IPS DF 6.9 (cell line): ENCODE measurements around the gene CCL5.

Source experiments
- DNase-seq: peaks from one replicate; pipeline ENCODE4 v3.0.0-alpha.2; 2013; ENCODE audit warnings: low read depth, low spot score
- H3K27ac ChIP-seq: one replicate; pipeline ENCODE4 v1.5.1; 2013; ENCODE audit warnings: low read length, control low read depth
- H3K27me3 ChIP-seq: 2 replicates; pipeline ENCODE4 v1.6.1; 2013; ENCODE audit warnings: mild to moderate bottlenecking, low read length; ENCODE audit not compliant: control insufficient read depth, insufficient read depth
- H3K36me3 ChIP-seq: 2 replicates; pipeline ENCODE4 v1.6.1; 2013; ENCODE audit warnings: low read length; ENCODE audit not compliant: control insufficient read depth, insufficient read depth
- H3K4me1 ChIP-seq: 2 replicates; pipeline ENCODE4 v1.6.1; 2013; ENCODE audit warnings: low read length; ENCODE audit not compliant: control insufficient read depth, insufficient read depth
- H3K4me3 ChIP-seq: 2 replicates; pipeline ENCODE4 v1.5.1; 2013; ENCODE audit warnings: mild to moderate bottlenecking, low read length
- H3K9me3 ChIP-seq: 2 replicates; pipeline ENCODE4 v1.6.1; 2013; ENCODE audit warnings: low read length, inconsistent platforms; ENCODE audit not compliant: control insufficient read depth, insufficient read depth
- WGBS: extraction: QIAGEN DNeasy Blood & Tissue Kit; methylation state at CpG from one replicate; pipeline ENCODE4 v1.1.7; 2013; ENCODE audit warnings: mixed read lengths, missing lambda C conversion rate; ENCODE audit not compliant: insufficient read length, insufficient coverage; 5-methylcytosine and 5-hydroxymethylcytosine counted together

Gene CCL5

DNA sequence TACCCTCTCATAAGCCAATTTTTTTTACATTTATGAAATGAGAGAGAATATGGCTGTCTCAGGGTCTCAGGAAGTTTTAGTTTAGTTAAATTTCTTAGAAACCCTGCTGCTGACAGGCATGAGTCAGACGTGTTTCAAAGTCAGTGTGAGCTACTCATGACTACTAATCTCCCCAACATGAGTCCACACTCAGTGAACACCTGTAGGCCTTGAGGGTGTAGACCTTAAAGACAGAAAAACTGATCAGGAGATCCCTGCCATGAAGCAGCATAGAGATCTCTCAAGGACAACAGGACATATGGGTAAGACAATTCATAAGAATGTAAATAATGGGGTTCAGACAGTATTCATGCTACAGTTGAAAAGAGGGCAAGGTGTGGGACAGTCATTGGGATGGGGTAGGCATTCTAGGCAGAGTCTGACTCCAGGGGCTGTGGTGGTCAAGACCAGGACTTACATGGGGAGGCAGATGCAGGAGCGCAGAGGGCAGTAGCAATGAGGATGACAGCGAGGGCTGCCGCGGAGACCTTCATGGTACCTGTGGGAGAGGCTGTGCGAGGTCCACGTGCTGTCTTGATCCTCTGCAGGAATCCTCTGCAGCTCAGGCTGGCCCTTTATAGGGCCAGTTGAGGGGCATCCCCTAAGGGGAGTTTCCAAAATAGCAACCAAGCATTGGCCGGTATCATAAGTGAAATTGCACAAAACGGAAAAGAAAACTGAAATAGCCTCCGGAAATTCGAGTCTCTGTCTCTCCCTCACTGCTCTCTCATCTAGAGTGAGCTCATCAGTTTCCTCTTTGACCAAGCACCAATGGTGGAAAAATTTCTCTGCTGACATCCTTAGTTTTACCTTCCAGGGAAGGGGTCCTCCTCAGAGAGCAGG is at the start of gene CCL5:
TSS of gene CCL5 (minus strand) at position 588 of the 882 bp plus-strand sequence.
- WGBS: no CpG with 5 or more reads among the region's 11 CpGs
- Histone ChIP-seq H3K27ac (no peak within 1 kb of the TSS), H3K36me3 (no peaks in the 10 kb centered on the region), H3K4me1 (no peaks in the 10 kb centered on the region), H3K27me3 (no peaks in the 10 kb centered on the region), H3K4me3 (no peak within 1 kb of the TSS), H3K9me3 (no peaks in the 10 kb centered on the region)
- no peak for DNase-seq

GRCh38 chr17:35927714-35928113 is 47.6 kb upstream of the CCL5 start:
- H3K4me3 ChIP-seq: no peak overlapping the region
- H3K27me3 ChIP-seq: no peaks in the 10 kb centered on the region
- no peaks in the 10 kb centered on the region for H3K4me1 ChIP-seq
- H3K9me3 ChIP-seq: no peaks in the 10 kb centered on the region
- DNase-seq: no peak
- no peak overlapping the region for H3K27ac ChIP-seq
- no peaks in the 10 kb centered on the region for H3K36me3 ChIP-seq

DNA sequence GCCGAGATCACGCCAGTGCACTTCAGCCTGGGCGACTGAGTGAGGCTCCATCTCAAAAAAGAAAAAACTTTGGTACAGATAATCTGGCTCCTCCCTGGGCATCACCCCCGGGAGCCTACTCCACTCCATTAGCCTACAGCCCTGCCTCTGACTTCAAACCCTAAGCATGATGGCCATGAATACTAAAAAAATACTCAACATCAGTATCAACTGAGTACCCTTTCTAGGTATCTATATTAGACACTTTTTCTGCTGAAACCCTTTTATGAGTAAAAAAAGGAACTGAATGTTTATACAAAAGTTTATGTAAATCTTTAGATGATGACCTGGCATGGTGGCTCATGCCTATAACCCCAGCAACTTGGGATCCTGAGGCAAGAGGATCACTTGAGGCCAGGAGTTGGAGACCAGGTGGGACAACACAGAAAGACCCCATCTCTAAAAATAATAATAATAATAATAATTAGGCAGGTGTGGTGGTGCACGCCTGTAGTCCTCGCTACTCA is 43.5 kb upstream of the CCL5 start:
- WGBS: no CpG with 5 or more reads among the region's 6 CpGs
- Histone ChIP-seq H3K4me3 (no peak overlapping the region), H3K4me1 (no peaks in the 10 kb centered on the region), H3K27ac (no peak overlapping the region), H3K27me3 (no peaks in the 10 kb centered on the region), H3K9me3 (no peaks in the 10 kb centered on the region), H3K36me3 (no peaks in the 10 kb centered on the region)
- no peak for DNase-seq

DNA sequence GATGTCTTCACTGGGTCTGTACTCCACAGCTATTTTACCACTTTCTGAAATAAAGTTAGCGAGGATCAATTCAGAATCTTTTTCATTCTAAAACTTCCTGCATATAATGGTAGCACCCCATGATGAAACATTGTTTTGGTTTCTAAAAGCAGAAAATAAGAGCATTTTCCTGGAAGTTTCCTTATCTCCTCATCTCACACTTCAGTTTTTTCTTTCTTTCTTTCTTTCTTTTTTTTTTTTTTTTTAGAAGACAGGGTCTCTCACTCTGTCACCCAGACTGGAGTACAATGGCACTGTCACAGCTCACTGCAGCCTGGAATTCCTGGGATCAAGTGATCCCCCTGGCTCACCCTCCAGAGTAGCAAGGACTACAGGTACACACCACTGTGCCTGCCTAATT is 40.1 kb upstream of the CCL5 start:
- Histone ChIP-seq H3K4me3 (no peak overlapping the region), H3K9me3 (no peaks in the 10 kb centered on the region; the same call in none of the 2 replicates), H3K4me1 (no peaks in the 10 kb centered on the region), H3K27ac (no peak overlapping the region), H3K36me3 (no peaks in the 10 kb centered on the region), H3K27me3 (no peaks in the 10 kb centered on the region)
- DNase-seq: no peak
- WGBS: no CpG with 5 or more reads among the region's 1 CpG

DNA sequence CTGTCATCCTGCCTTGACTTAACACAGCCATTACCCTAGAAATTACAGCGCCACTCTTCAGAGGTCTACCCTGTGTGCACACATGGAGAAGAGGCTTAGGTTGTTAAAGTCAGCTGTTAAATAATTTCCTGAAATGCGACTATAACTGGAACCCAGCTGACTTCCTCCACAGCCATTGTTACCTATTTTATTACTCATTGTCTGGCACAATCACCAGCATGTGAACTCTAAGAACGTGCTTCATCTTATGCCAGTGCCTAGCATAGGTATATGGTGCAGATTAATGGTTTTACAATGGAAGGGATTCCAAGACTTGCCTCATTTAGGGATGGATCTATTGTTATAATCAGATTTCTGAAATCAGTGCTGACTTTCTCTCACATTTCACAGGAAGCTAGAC is 38.5 kb upstream of the CCL5 start:
- H3K4me3 ChIP-seq: no peak overlapping the region
- DNase-seq: no peak
- H3K27me3 ChIP-seq: no peaks in the 10 kb centered on the region
- no peak overlapping the region for H3K27ac ChIP-seq
- H3K9me3 ChIP-seq: no peaks in the 10 kb centered on the region; the same call in none of the 2 replicates
- H3K4me1 ChIP-seq: no peaks in the 10 kb centered on the region
- H3K36me3 ChIP-seq: no peaks in the 10 kb centered on the region
- no CpG with 5 or more reads among the region's 3 CpGs for WGBS

- Histone ChIP-seq H3K27me3 (no peaks in the 10 kb centered on the region), H3K4me3 (no peak overlapping the region), H3K36me3 (no peaks in the 10 kb centered on the region), H3K9me3 (no peaks in the 10 kb centered on the region; the same call in none of the 2 replicates), H3K27ac (no peak overlapping the region), H3K4me1 (no peaks in the 10 kb centered on the region)
- DNase-seq: no peak
- WGBS: no CpG with 5 or more reads among the region's 29 CpGs
Measured at GRCh38 chr17:35917519-35918213, 37.5 kb upstream of the CCL5 start.

GRCh38 chr17:35915153-35915964 is 35.2 kb upstream of the CCL5 start:
- Histone ChIP-seq H3K4me3 (no peak overlapping the region), H3K27me3 (no peaks in the 10 kb centered on the region), H3K36me3 (no peaks in the 10 kb centered on the region), H3K9me3 (no peaks in the 10 kb centered on the region; the same call in none of the 2 replicates), H3K27ac (no peak overlapping the region), H3K4me1 (no peaks in the 10 kb centered on the region)
- DNase-seq: no peak
- WGBS: no CpG with 5 or more reads among the region's 3 CpGs

GRCh38 chr17:35914354-35914753 is 34.2 kb upstream of the CCL5 start:
- DNase-seq: no peak
- Histone ChIP-seq H3K4me1 (no peaks in the 10 kb centered on the region), H3K27me3 (no peaks in the 10 kb centered on the region), H3K9me3 (no peaks in the 10 kb centered on the region; the same call in none of the 2 replicates), H3K36me3 (no peaks in the 10 kb centered on the region), H3K27ac (no peak overlapping the region), H3K4me3 (no peak overlapping the region)
- no CpG with 5 or more reads among the region's 1 CpG for WGBS

- H3K27ac ChIP-seq: no peak overlapping the region
- H3K36me3 ChIP-seq: no peaks in the 10 kb centered on the region
- no peaks in the 10 kb centered on the region for H3K27me3 ChIP-seq
- H3K4me1 ChIP-seq: no peaks in the 10 kb centered on the region
- WGBS: no CpG with 5 or more reads among the region's 4 CpGs
- no peak overlapping the region for H3K4me3 ChIP-seq
- no peak for DNase-seq
- no peaks in the 10 kb centered on the region; the same call in none of the 2 replicates for H3K9me3 ChIP-seq
Measured at GRCh38 chr17:35913609-35914008, 33.4 kb upstream of the CCL5 start.

DNA sequence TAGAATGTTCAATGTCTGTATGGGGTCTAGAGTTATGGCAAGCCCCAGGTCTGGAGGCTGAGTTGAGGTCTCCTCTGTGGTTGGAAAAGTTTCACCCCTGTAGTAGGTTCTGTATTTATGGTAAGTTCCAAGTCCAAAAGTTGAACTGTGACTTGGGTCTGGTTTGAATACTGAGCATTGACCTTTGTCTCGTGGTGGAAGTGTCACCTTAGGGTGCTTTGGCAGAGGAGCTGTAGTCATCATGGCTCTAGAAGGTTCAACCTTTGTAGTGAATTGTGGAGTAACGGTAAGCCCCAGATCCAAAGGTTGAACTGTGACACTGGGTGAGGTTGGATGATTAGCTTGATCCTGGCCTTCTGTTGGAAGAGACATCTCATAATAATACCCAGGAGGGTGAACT is 32.8 kb upstream of the CCL5 start:
- no CpG with 5 or more reads among the region's 2 CpGs for WGBS
- H3K27me3 ChIP-seq: no peaks in the 10 kb centered on the region
- H3K4me3 ChIP-seq: no peak overlapping the region
- no peak overlapping the region for H3K27ac ChIP-seq
- no peaks in the 10 kb centered on the region for H3K4me1 ChIP-seq
- H3K9me3 ChIP-seq: no peaks in the 10 kb centered on the region; the same call in none of the 2 replicates
- no peak for DNase-seq
- no peaks in the 10 kb centered on the region for H3K36me3 ChIP-seq
